ENCODE data around the gene PNPLA3.

PNPLA3 gene

GRCh38 chr22:43995057-43995685, 71.6 kb downstream of the PNPLA3 start:
- no peak for DNase-seq

- DNase-seq: no peak
These were observed 72.2 kb downstream of the PNPLA3 start for GRCh38 chr22:43995798-43996169.

DNA sequence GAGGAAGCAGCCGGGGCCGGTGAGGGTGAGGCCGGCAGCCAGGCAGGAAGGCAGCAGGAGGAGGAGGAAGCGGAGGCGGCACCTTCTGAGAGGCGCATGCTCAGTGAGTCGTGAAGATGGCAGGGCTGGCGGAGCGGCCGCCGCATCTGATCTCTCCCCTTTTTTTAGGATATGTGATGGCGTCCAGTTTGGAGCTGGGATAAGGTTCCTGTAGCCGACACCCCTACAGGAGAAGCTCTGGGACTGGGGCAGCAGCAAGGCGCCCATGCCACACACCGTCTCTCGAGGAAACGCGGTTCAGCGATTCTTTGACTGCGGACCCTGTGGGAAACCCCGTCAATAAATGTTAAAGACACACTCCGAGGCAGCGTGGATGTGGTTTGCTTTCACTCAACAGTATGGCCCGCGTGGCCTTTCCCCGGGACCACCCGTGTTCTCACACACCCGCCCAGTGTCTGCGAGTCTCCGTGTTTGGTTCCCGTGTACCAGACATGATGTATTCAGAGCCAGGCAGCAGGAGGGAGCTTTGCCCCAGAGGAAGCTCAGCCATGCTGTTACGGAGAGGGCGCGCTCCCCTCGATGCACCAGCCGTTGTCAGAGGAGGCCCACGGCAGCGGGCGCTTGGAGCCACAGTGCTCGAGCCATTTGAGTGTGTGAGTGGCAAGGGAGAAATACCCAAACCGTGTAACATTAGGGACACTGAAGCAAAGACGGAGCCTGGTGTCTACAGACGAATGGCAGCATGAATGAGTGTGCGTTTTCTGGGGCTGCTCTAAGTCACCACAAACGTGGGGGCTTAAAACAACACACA, 72.8 kb downstream of the PNPLA3 start:
- no peak for DNase-seq

DNA sequence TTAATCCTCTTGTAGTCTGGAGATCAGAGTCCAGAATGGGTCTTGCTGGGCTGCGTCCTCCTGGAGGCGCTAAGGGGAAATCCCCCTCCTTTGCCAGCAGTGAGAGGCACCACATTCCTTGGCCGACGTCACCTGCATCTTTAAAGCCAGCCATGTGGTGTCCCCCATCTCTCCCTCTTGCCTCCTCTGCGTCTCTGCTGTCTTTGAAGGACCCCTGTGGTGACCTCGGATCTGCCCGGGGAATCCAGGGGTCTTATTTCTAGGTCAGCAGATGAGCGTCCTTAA, 73.3 kb downstream of the PNPLA3 start:
- DNase-seq: no peak

All from DMS79 (cell line).